Epithelial cell of proximal tubule (primary cell): ENCODE results near the gene VAC14. TPM values are rescaled to one million over a fixed set of nuclear protein-coding genes. Genes with fewer than 3 reads are reported as not detected.

Source experiments
- DNase-seq: peaks from one replicate; pipeline ENCODE4 v3.0.0-alpha.2; 2011; ENCODE audit warnings: low read depth
- H3K4me3 ChIP-seq: 2 replicates; pipeline ENCODE4 v1.5.1; 2011; ENCODE audit warnings: low read depth, mild to moderate bottlenecking, low read length
- CTCF ChIP-seq: conservative IDR thresholded peaks from 2 replicates; pipeline ENCODE4 v1.5.1; 2012; ENCODE audit warnings: low read depth, mild to moderate bottlenecking, low read length
- total RNA-seq: library from RNA; depleted of rRNA; stranded (reverse); fragments of >200 nt; gene quantifications from 2 replicates; pipeline ENCODE4 v1.2.3, GENCODE V29; 2015

The VAC14 gene
- total RNA-seq, 1 donor from 2014 or later = 32.5 TPM

- DNase-seq = no peak
- no peak for TF ChIP-seq CTCF
These were observed 91.0 kb downstream of the VAC14 start for GRCh38 chr16:70709942-70710341.

GRCh38 chr16:70709457-70709856 is 91.5 kb downstream of the VAC14 start:
- H3K4me3 ChIP-seq = no peak overlapping the region
- no peak for TF ChIP-seq CTCF
- no peak for DNase-seq

More at GRCh38 chr16:70709942-70710341, 91.0 kb downstream of the VAC14 start:
- no peak overlapping the region for H3K4me3 ChIP-seq

- DNase-seq = no peak
- TF ChIP-seq CTCF = no peak
- H3K4me3 ChIP-seq = no peak overlapping the region
These were observed 92.4 kb downstream of the VAC14 start for GRCh38 chr16:70708366-70709246.

- no peak overlapping the region for H3K4me3 ChIP-seq
- no peak for TF ChIP-seq CTCF
- DNase-seq = no peak
These were observed 94.0 kb downstream of the VAC14 start for GRCh38 chr16:70706948-70707465.

- no peak for DNase-seq
- no peak for TF ChIP-seq CTCF
- H3K4me3 ChIP-seq = no peak overlapping the region
These were observed 95.9 kb downstream of the VAC14 start for GRCh38 chr16:70705056-70705455.

- H3K4me3 ChIP-seq = no peak overlapping the region
- no peak for TF ChIP-seq CTCF
- no peak for DNase-seq
These were observed 96.4 kb downstream of the VAC14 start for GRCh38 chr16:70704586-70704985.

- no peak for DNase-seq
- TF ChIP-seq CTCF = no peak
- no peak overlapping the region for H3K4me3 ChIP-seq
These were observed 97.0 kb downstream of the VAC14 start for GRCh38 chr16:70703835-70704381.
